K562 (cell line): ENCODE measurements around the gene FBXO48. TPM values are rescaled to one million over a fixed set of nuclear protein-coding genes. Genes with fewer than 3 reads are reported as not detected.

Experiments
- ATF7 ChIP-seq: fragments of 450-650 bp; IDR thresholded peaks from 2 replicates; pipeline ENCODE4 v1.7.1; 2014; ENCODE audit warnings: mild to moderate bottlenecking, moderate library complexity
- CHCHD3 ChIP-seq: fragments of 250-450 bp; sonication (Bioruptor Pico); IDR thresholded peaks from 2 replicates; pipeline ENCODE4 v2.1.2; 2022; ENCODE audit warnings: mild to moderate bottlenecking
- ERF ChIP-seq: fragments of 450-650 bp; formaldehyde crosslinking; IDR thresholded peaks from 2 replicates; pipeline ENCODE4 v1.4.0; 2020; ENCODE audit warnings: mild to moderate bottlenecking, mixed read lengths
- GABPB1 ChIP-seq: sonication (generic); formaldehyde crosslinking; IDR thresholded peaks from 2 replicates; pipeline ENCODE4 v1.8.0; 2022; ENCODE audit warnings: mild to moderate bottlenecking, missing genetic modification reagents
- HEY1 ChIP-seq: fragments of 250-450 bp; sonication (Bioruptor Pico); IDR thresholded peaks from 2 replicates; pipeline ENCODE4 v1.5.0; 2020; ENCODE audit warnings: mild to moderate bottlenecking, moderate library complexity, borderline replicate concordance
- JUN ChIP-seq, 2 experiments: sonication (generic) in 1 of 2; formaldehyde crosslinking in 1 of 2; IDR thresholded peaks; 2 replicates each; pipeline versions ENCODE4 v1.6.1 to v1.8.0; 2012 to 2022; ENCODE audit warnings: borderline replicate concordance in 2 of 2, mild to moderate bottlenecking in 2 of 2, improper control_type of control experiment in 1 of 2, low read depth in 1 of 2, low read length in 1 of 2, missing genetic modification reagents in 1 of 2
- MECOM ChIP-seq: fragments of 250-450 bp; sonication (Bioruptor Pico); IDR thresholded peaks from 2 replicates; pipeline ENCODE4 v1.8.0; 2022; ENCODE audit warnings: inconsistent platforms
- NCOA1 ChIP-seq: fragments of 450-650 bp; IDR thresholded peaks from 2 replicates; pipeline ENCODE4 v1.6.1; 2016; ENCODE audit warnings: low read depth
- NFE2 ChIP-seq: IDR thresholded peaks from 2 replicates; pipeline ENCODE4 v1.6.1; 2014; ENCODE audit warnings: antibody characterized with exemption, low read depth
- NR1H2 ChIP-seq: sonication (generic); formaldehyde crosslinking; IDR thresholded peaks from 2 replicates; pipeline ENCODE4 v1.4.0; 2020; ENCODE audit warnings: mild to moderate bottlenecking, missing genetic modification reagents
- NUFIP1 ChIP-seq: fragments of 450-650 bp; IDR thresholded peaks from 2 replicates; pipeline ENCODE4 v1.6.1; 2018; ENCODE audit not compliant: partially characterized antibody
- PHTF2 ChIP-seq: fragments of 250-450 bp; sonication (Bioruptor Pico); IDR thresholded peaks from 2 replicates; pipeline ENCODE4 v1.5.0; 2021; ENCODE audit warnings: mild to moderate bottlenecking
- RNF2 ChIP-seq: sonication (generic); IDR thresholded peaks from 2 replicates; pipeline ENCODE4 v1.6.1; 2016
- TEAD2 ChIP-seq: fragments of 450-650 bp; IDR thresholded peaks from 2 replicates; pipeline ENCODE4 v1.6.1; 2016; ENCODE audit warnings: missing genetic modification characterization, control low read depth, missing compliant biosample characterization
- ZFP36 ChIP-seq: fragments of 150-350 bp; IDR thresholded peaks from 2 replicates; pipeline ENCODE4 v1.6.1; 2018; ENCODE audit warnings: low read length, low read depth; ENCODE audit not compliant: partially characterized antibody
- ZKSCAN8 ChIP-seq: fragments of 200-800 bp; sonication (Bioruptor generic); IDR thresholded peaks from 2 replicates; pipeline ENCODE4 v1.6.1; 2016; ENCODE audit warnings: missing genetic modification characterization, missing compliant biosample characterization
- ZNF184 ChIP-seq: sonication (generic); formaldehyde crosslinking; IDR thresholded peaks from 2 replicates; pipeline ENCODE4 v1.5.0; 2020; ENCODE audit warnings: missing genetic modification reagents
- ZNF780A ChIP-seq: fragments of 250-450 bp; sonication (Bioruptor Pico); IDR thresholded peaks from 2 replicates; pipeline ENCODE4 v1.5.0; 2021; ENCODE audit warnings: mild to moderate bottlenecking
- ZZZ3 ChIP-seq: fragments of 450-650 bp; IDR thresholded peaks from 2 replicates; pipeline ENCODE4 v1.6.1; 2016; ENCODE audit warnings: antibody characterized with exemption, mild to moderate bottlenecking, moderate library complexity
- polyA plus RNA-seq, 8 experiments: library from polyadenylated mRNA; depleted of rRNA in 4 of 8; stranded (reverse) in 5 of 8; unstranded in 3 of 8; fragments of >200 nt; fragmentation: Nextera tagmentation in 2 of 8; fragmentation: Illumina TruSeq in 1 of 8; extraction: Ambion mirVana in 2 of 8; extraction: Trizol in 1 of 8; gene quantifications; 2 replicates each; pipeline versions ENCODE4 v1.2.1 to v1.2.3, GENCODE V29; 2011 to 2014; ENCODE audit warnings: inconsistent platforms in 1 of 8, missing spikeins in 1 of 8
- total RNA-seq, 7 experiments: library from RNA; depleted of rRNA in 6 of 7; stranded (reverse); fragments of >200 nt in 6 of 7; fragmentation: Illumina TruSeq in 2 of 7; extraction: Trizol in 2 of 7; gene quantifications; 2 replicates each; pipeline versions ENCODE4 v1.2.1 to v1.2.3, GENCODE V29; 2011 to 2021; ENCODE audit warnings: low replicate concordance in 1 of 7
- TF ChIP-seq, protein P1 (sequence below): fragments of 450-650 bp; formaldehyde crosslinking; conservative IDR thresholded peaks from 2 replicates; pipeline ENCODE4 v1.4.0; 2022; ENCODE audit warnings: mild to moderate bottlenecking, missing genetic modification characterization
- TF ChIP-seq, protein P2 (sequence below), 2 experiments: fragments of 450-650 bp; IDR thresholded peaks; 2 replicates each; pipeline ENCODE4 v1.6.1; 2018; ENCODE audit warnings: mild to moderate bottlenecking in 2 of 2, low read depth in 1 of 2; ENCODE audit not compliant: partially characterized antibody in 2 of 2
- TF ChIP-seq, protein P3 (sequence below): fragments of 250-450 bp; sonication (Bioruptor Pico); IDR thresholded peaks from 2 replicates; pipeline ENCODE4 v1.8.0; 2022; ENCODE audit warnings: inconsistent platforms
- TF ChIP-seq, protein P4 (sequence below): fragments of 250-450 bp; sonication (Bioruptor Pico); IDR thresholded peaks from 2 replicates; pipeline ENCODE4 v1.5.0; 2020; ENCODE audit warnings: mild to moderate bottlenecking

FBXO48 gene
- total and polyA plus RNA-seq, 9 of the 15 experiments (the other 6 are each of a cell fraction or from before 2014, with no cell fraction given): 0.36 to 1.8 (median 0.73) TPM

DNA sequence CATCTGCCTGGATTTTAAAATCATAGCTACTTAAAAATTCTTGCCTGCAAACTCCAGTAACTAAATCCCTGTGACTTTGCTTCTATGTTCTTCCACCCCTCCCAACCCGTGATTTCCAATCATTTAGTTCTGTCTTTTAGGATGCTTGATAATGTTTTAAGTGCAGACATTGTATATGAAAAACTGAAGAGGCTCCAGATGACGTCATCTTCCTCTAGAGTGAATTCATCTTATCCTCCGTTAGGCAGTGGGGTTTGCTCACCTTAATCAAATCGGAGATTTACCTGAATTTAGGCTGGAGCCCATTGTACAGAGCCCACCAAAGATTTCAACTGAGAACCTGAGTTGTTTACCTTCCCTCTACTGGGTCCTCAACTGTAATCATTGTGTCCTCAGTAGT is 10.9 kb downstream of the FBXO48 start (continued):
- TF ChIP-seq, protein P1, sequence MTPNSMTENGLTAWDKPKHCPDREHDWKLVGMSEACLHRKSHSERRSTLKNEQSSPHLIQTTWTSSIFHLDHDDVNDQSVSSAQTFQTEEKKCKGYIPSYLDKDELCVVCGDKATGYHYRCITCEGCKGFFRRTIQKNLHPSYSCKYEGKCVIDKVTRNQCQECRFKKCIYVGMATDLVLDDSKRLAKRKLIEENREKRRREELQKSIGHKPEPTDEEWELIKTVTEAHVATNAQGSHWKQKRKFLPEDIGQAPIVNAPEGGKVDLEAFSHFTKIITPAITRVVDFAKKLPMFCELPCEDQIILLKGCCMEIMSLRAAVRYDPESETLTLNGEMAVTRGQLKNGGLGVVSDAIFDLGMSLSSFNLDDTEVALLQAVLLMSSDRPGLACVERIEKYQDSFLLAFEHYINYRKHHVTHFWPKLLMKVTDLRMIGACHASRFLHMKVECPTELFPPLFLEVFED: no peak
- TF ChIP-seq ZNF184 (CRISPR knock-in tag) (no peak), HEY1 (CRISPR knock-in tag) (no peak), TEAD2 (tag) (no peak), NUFIP1 (no peak), PHTF2 (CRISPR knock-in tag) (no peak), ATF7 (peak; percentile 95), NR1H2 (no peak), NFE2 (no peak), ERF (no peak), ZKSCAN8 (CRISPR knock-in tag) (no peak), ZNF780A (no peak), RNF2 (no peak), CHCHD3 (CRISPR knock-in tag) (no peak), MECOM (CRISPR knock-in tag) (no peak), ZZZ3 (no peak), JUN (IDR thresholded peaks at IDR 0.05; ENCODE audit: borderline replicate concordance, low read depth, low read length) (peak; percentile 66), JUN (CRISPR knock-in tag; IDR thresholded peaks at IDR 0.05; ENCODE audit: borderline replicate concordance) (no peak), NCOA1 (no peak), GABPB1 (CRISPR knock-in tag) (no peak), ZFP36 (no peak)
- TF ChIP-seq, protein P2, sequence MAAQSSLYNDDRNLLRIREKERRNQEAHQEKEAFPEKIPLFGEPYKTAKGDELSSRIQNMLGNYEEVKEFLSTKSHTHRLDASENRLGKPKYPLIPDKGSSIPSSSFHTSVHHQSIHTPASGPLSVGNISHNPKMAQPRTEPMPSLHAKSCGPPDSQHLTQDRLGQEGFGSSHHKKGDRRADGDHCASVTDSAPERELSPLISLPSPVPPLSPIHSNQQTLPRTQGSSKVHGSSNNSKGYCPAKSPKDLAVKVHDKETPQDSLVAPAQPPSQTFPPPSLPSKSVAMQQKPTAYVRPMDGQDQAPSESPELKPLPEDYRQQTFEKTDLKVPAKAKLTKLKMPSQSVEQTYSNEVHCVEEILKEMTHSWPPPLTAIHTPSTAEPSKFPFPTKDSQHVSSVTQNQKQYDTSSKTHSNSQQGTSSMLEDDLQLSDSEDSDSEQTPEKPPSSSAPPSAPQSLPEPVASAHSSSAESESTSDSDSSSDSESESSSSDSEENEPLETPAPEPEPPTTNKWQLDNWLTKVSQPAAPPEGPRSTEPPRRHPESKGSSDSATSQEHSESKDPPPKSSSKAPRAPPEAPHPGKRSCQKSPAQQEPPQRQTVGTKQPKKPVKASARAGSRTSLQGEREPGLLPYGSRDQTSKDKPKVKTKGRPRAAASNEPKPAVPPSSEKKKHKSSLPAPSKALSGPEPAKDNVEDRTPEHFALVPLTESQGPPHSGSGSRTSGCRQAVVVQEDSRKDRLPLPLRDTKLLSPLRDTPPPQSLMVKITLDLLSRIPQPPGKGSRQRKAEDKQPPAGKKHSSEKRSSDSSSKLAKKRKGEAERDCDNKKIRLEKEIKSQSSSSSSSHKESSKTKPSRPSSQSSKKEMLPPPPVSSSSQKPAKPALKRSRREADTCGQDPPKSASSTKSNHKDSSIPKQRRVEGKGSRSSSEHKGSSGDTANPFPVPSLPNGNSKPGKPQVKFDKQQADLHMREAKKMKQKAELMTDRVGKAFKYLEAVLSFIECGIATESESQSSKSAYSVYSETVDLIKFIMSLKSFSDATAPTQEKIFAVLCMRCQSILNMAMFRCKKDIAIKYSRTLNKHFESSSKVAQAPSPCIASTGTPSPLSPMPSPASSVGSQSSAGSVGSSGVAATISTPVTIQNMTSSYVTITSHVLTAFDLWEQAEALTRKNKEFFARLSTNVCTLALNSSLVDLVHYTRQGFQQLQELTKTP (IDR thresholded peaks at IDR 0.05; ENCODE audit: low read depth in 1 of 2, partially characterized antibody in 2 of 2): no peak
- TF ChIP-seq, protein P3, sequence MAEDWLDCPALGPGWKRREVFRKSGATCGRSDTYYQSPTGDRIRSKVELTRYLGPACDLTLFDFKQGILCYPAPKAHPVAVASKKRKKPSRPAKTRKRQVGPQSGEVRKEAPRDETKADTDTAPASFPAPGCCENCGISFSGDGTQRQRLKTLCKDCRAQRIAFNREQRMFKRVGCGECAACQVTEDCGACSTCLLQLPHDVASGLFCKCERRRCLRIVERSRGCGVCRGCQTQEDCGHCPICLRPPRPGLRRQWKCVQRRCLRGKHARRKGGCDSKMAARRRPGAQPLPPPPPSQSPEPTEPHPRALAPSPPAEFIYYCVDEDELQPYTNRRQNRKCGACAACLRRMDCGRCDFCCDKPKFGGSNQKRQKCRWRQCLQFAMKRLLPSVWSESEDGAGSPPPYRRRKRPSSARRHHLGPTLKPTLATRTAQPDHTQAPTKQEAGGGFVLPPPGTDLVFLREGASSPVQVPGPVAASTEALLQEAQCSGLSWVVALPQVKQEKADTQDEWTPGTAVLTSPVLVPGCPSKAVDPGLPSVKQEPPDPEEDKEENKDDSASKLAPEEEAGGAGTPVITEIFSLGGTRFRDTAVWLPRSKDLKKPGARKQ (CRISPR knock-in tag): no peak
- TF ChIP-seq, protein P4, sequence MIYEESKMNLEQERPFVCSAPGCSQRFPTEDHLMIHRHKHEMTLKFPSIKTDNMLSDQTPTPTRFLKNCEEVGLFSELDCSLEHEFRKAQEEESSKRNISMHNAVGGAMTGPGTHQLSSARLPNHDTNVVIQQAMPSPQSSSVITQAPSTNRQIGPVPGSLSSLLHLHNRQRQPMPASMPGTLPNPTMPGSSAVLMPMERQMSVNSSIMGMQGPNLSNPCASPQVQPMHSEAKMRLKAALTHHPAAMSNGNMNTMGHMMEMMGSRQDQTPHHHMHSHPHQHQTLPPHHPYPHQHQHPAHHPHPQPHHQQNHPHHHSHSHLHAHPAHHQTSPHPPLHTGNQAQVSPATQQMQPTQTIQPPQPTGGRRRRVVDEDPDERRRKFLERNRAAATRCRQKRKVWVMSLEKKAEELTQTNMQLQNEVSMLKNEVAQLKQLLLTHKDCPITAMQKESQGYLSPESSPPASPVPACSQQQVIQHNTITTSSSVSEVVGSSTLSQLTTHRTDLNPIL (CRISPR knock-in tag): no peak
